ENCODE results near the gene MCC. TPM values are rescaled to one million over a fixed set of nuclear protein-coding genes. Genes with fewer than 3 reads are reported as not detected.

The MCC gene
- total RNA-seq, 4 donors from 2014 or later, result 57.7 to 91.5 (median 76.0) TPM

- WGBS, 2 donors, result 85 to 89% methylated on average over 5 of the region's 5 CpGs
- no peak for DNase-seq (ENCODE audit: low spot score in 2 of 2)
- intact Hi-C loops (cut with DNase I; ENCODE audit: low total_unique reads), result no loop called here
- TF ChIP-seq CTCF (IDR thresholded peaks at IDR 0.05) (no peak), POLR2A (IDR thresholded peaks at IDR 0.05) (no peak)
- no peak overlapping the region for H3K4me3 ChIP-seq (ENCODE audit: low read depth, poor library complexity, severe bottlenecking)
These were observed 382.5 kb downstream of the MCC start for GRCh38 chr5:113105693-113106280.

GRCh38 chr5:113103330-113103729, 384.9 kb downstream of the MCC start:
- TF ChIP-seq POLR2A (IDR thresholded peaks at IDR 0.05) (no peak), CTCF (IDR thresholded peaks at IDR 0.05) (no peak)
- no peak for DNase-seq (ENCODE audit: low spot score in 2 of 2)
- 81 to 85% methylated on average over 3 of the region's 3 CpGs for WGBS, 2 donors
- intact Hi-C loops (cut with DNase I; ENCODE audit: low total_unique reads), result no loop called here
- no peak overlapping the region for H3K4me3 ChIP-seq (ENCODE audit: low read depth, poor library complexity, severe bottlenecking)

- 74% methylated on average over 1 of the region's 1 CpG for WGBS, 2 donors
These were observed 386.1 kb downstream of the MCC start for GRCh38 chr5:113102121-113102531.

GRCh38 chr5:113100981-113101380, 387.3 kb downstream of the MCC start:
- H3K4me3 ChIP-seq (ENCODE audit: low read depth, poor library complexity, severe bottlenecking), result no peak overlapping the region
- DNase-seq (ENCODE audit: low spot score in 2 of 2), result no peak
- WGBS, 2 donors, result 96 to 98% methylated on average over 2 of the region's 2 CpGs
- TF ChIP-seq POLR2A (IDR thresholded peaks at IDR 0.05) (no peak), CTCF (IDR thresholded peaks at IDR 0.05) (no peak)
- intact Hi-C loops (cut with DNase I; ENCODE audit: low total_unique reads), result no loop called here

More at GRCh38 chr5:113102121-113102531, 386.1 kb downstream of the MCC start:
- intact Hi-C loops (cut with DNase I; ENCODE audit: low total_unique reads), result no loop called here
- TF ChIP-seq CTCF (IDR thresholded peaks at IDR 0.05), result no peak
- no peak for TF ChIP-seq POLR2A (IDR thresholded peaks at IDR 0.05)
- no peak for DNase-seq (ENCODE audit: low spot score in 2 of 2)
- no peak overlapping the region for H3K4me3 ChIP-seq (ENCODE audit: low read depth, poor library complexity, severe bottlenecking)

- DNase-seq (ENCODE audit: low spot score in 2 of 2), result no peak
- H3K4me3 ChIP-seq (ENCODE audit: low read depth, poor library complexity, severe bottlenecking), result no peak overlapping the region
- WGBS, 2 donors, result 83 to 88% methylated on average over 4 of the region's 4 CpGs
- intact Hi-C loops (cut with DNase I; ENCODE audit: low total_unique reads), result no loop called here
- TF ChIP-seq CTCF (IDR thresholded peaks at IDR 0.05), result no peak
These were observed 388.4 kb downstream of the MCC start for GRCh38 chr5:113099822-113100221.

- DNase-seq (ENCODE audit: low spot score in 2 of 2), result no peak
- WGBS, 2 donors, result 55 to 64% methylated on average over 3 of the region's 3 CpGs
- intact Hi-C loops (cut with DNase I; ENCODE audit: low total_unique reads), result no loop called here
- TF ChIP-seq POLR2A (IDR thresholded peaks at IDR 0.05) (no peak), CTCF (IDR thresholded peaks at IDR 0.05) (no peak)
- no peak overlapping the region for H3K4me3 ChIP-seq (ENCODE audit: low read depth, poor library complexity, severe bottlenecking)
These were observed 389.9 kb downstream of the MCC start for GRCh38 chr5:113098378-113098777.
